Measurements from ENCODE around the gene TASOR2. TPM values are rescaled to one million over a fixed set of nuclear protein-coding genes. Genes with fewer than 3 reads are reported as not detected.

TASOR2 gene
- total RNA-seq, 1 experiment from 2014 or later: 57.4 TPM

GRCh38 chr10:5719546-5719945 lies 34.9 kb downstream of the TASOR2 start:
- in situ Hi-C loops (cut with HindIII; ENCODE audit: low pct_unique_long_range_greater_than_20kb, low sequenced_read_pairs): no loop called here
- BruUV-seq (replicated peaks): no TSS peak
- Histone ChIP-seq H3K9me3 (ENCODE audit: control insufficient read depth, insufficient read depth, low read depth, low read length) (no peaks in the 10 kb centered on the region), H3K27me3 (ENCODE audit: control insufficient read depth, insufficient read depth, low read length) (no peaks in the 10 kb centered on the region), H3K27ac (ENCODE audit: low read length) (no peak overlapping the region), H3K4me1 (ENCODE audit: control insufficient read depth, insufficient read depth, low read length) (no peaks in the 10 kb centered on the region), H3K36me3 (ENCODE audit: control insufficient read depth, insufficient read depth, low read length) (no peaks in the 10 kb centered on the region; the same call in 1 of the 2 replicates), H3K4me3 (ENCODE audit: low read depth in 2 of 2, low read length in 2 of 2) (no peak overlapping the region)
- POLR2A ChIA-PET: no interaction called here
- DNase-seq (ENCODE audit: low read depth, low spot score) (no peak), ATAC-seq (no peak)
- CTCF ChIA-PET: no interaction called here
- TF ChIP-seq CTCF (IDR thresholded peaks at IDR 0.05) (no peak), POLR2AphosphoS5 (IDR thresholded peaks at IDR 0.05; ENCODE audit: low read depth, low read length) (no peak), REST (IDR thresholded peaks at IDR 0.05; ENCODE audit: insufficient read depth in 1 of 2, low read depth in 2 of 2, low read length in 1 of 2) (no peak), SIN3A (IDR thresholded peaks at IDR 0.05; ENCODE audit: borderline replicate concordance, insufficient read depth, low read depth, low read length) (no peak), TCF7L2 (IDR thresholded peaks at IDR 0.05; ENCODE audit: low read depth, low read length) (no peak)
- intact Hi-C loops (cut with micrococcal nuclease; ENCODE audit: unreplicated experiment): no loop called here

GRCh38 chr10:5720182-5720581 lies 35.5 kb downstream of the TASOR2 start:
- DNase-seq (ENCODE audit: low read depth, low spot score) (no peak), ATAC-seq (no peak)
- Histone ChIP-seq H3K27me3 (ENCODE audit: control insufficient read depth, insufficient read depth, low read length) (no peaks in the 10 kb centered on the region), H3K4me3 (ENCODE audit: low read depth in 2 of 2, low read length in 2 of 2) (no peak overlapping the region), H3K27ac (ENCODE audit: low read length) (no peak overlapping the region), H3K9me3 (ENCODE audit: control insufficient read depth, insufficient read depth, low read depth, low read length) (no peaks in the 10 kb centered on the region), H3K36me3 (ENCODE audit: control insufficient read depth, insufficient read depth, low read length) (no peaks in the 10 kb centered on the region; the same call in 1 of the 2 replicates), H3K4me1 (ENCODE audit: control insufficient read depth, insufficient read depth, low read length) (no peaks in the 10 kb centered on the region)
- POLR2A ChIA-PET: no interaction called here
- intact Hi-C loops (cut with micrococcal nuclease; ENCODE audit: unreplicated experiment): no loop called here
- in situ Hi-C loops (cut with HindIII; ENCODE audit: low pct_unique_long_range_greater_than_20kb, low sequenced_read_pairs): no loop called here
- CTCF ChIA-PET: no interaction called here
- TF ChIP-seq CTCF (IDR thresholded peaks at IDR 0.05): no peak
- TF ChIP-seq POLR2AphosphoS5 (IDR thresholded peaks at IDR 0.05; ENCODE audit: low read depth, low read length): no peak
- TF ChIP-seq SIN3A (IDR thresholded peaks at IDR 0.05; ENCODE audit: borderline replicate concordance, insufficient read depth, low read depth, low read length): no peak
- TF ChIP-seq TCF7L2 (IDR thresholded peaks at IDR 0.05; ENCODE audit: low read depth, low read length): no peak
- TF ChIP-seq REST (IDR thresholded peaks at IDR 0.05; ENCODE audit: insufficient read depth in 1 of 2, low read depth in 2 of 2, low read length in 1 of 2): no peak
- no TSS peak for BruUV-seq (replicated peaks)

All from Panc1 (cell line).